ENCODE measurements around the gene NBDY. TPM values are rescaled to one million over a fixed set of nuclear protein-coding genes. Genes with fewer than 3 reads are reported as not detected.
"Not testable (repeated sequence)": the region's sequence is repeated elsewhere in the genome, so short reads cannot be mapped to it uniquely, and the experiment has no call there.

Gene NBDY
- total RNA-seq, 1 experiment from 2014 or later, result 16.2 TPM

- H3K4me1 ChIP-seq; H3K36me3 ChIP-seq; H3K27me3 ChIP-seq; H3K4me3 ChIP-seq; H3K9me3 ChIP-seq (replicated peaks); DNase-seq; H3K27ac ChIP-seq: not testable (repeated sequence)
Observed at GRCh38 chrX:56760410-56761124, 31.5 kb downstream of the NBDY start.

GRCh38 chrX:56761167-56761566, 32.1 kb downstream of the NBDY start:
- no peak for DNase-seq
- Histone ChIP-seq H3K4me3 (no peak overlapping the region), H3K27me3 (no peaks in the 10 kb centered on the region), H3K4me1 (no peaks in the 10 kb centered on the region), H3K9me3 (replicated peaks) (no peaks in the 10 kb centered on the region), H3K27ac (no peak overlapping the region), H3K36me3 (no peaks in the 10 kb centered on the region)

GRCh38 chrX:56762220-56762619, 33.2 kb downstream of the NBDY start:
- Histone ChIP-seq H3K27ac (no peak overlapping the region), H3K9me3 (replicated peaks) (no peaks in the 10 kb centered on the region), H3K4me3 (no peak overlapping the region), H3K36me3 (no peaks in the 10 kb centered on the region), H3K27me3 (no peaks in the 10 kb centered on the region), H3K4me1 (no peaks in the 10 kb centered on the region)
- no peak for DNase-seq

DNA sequence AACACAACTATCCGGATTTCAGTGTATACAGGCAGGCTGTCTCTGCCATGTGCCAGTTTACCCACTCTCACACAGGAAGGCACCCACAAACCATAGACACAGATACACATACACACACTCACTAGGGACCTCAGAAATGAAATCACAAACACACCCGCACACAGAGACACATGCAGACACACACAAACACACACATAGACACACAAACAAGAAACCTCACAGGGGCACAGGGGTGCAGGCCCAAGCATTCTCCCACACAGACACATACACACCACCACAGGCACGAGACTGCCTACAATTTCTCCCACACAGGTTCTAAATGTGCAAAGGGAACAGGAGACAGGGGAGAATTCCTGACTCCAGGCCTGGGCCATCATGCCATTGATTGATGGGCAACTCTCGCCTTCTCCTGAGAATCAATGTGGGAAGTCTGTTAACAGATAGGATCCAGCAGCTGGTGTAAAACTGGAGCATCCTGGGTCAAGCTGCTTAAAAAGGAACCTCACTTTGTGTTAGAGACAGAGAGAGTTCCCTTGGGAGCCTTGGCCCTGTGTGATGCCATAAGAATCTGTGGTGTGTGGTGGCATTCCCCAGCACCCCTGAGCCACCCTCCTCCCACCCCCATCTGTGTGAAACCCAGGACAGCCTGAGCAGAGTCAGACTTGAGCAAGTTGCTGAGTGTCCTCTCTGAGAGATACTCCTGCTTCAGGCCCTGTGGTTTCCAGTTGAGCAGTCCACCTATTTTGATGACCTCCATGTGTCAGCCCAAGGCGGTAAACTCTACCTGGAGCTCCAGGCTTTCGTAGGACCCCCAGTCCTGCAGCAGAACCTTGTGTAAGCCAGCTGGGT, 33.9 kb downstream of the NBDY start:
- DNase-seq, result no peak
- no peaks in the 10 kb centered on the region for H3K36me3 ChIP-seq
- no peaks in the 10 kb centered on the region for H3K27me3 ChIP-seq
- H3K27ac ChIP-seq, result no peak overlapping the region
- no peaks in the 10 kb centered on the region for H3K4me1 ChIP-seq
- no peaks in the 10 kb centered on the region for H3K9me3 ChIP-seq (replicated peaks)
- no peak overlapping the region for H3K4me3 ChIP-seq

DNA sequence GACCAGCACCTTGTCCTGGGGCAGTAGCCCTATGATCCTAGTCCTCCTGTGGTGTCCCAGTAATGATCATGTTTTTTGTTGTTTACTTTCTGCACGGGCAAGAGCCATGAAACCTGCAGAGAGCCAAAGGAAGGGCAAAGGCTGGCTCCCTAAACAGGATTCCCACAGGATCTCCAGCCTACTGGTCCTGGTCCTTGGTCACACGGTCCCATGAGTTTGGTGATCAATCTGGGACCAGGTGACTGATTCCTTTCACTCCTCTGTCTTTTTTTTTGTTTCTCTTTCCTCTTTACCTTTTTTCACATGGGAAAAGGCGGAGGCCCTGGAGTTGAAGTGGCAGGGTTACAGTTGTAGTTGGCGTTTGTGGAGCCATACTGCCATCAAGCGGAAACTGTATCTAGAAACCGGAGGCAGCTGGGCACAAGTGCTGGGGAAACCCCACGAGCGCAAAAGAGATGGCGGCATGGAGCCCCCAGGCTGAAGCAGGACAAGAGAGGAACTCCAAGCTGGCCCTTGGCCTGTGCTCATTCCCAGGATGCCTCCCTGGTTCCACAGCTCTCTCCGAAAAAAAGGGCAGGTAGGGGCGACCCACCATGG, 34.6 kb downstream of the NBDY start:
- Histone ChIP-seq H3K27me3 (no peaks in the 10 kb centered on the region), H3K36me3 (no peaks in the 10 kb centered on the region), H3K27ac (no peak overlapping the region), H3K9me3 (replicated peaks) (no peaks in the 10 kb centered on the region), H3K4me3 (no peak overlapping the region), H3K4me1 (no peaks in the 10 kb centered on the region)
- no peak for DNase-seq

DNA sequence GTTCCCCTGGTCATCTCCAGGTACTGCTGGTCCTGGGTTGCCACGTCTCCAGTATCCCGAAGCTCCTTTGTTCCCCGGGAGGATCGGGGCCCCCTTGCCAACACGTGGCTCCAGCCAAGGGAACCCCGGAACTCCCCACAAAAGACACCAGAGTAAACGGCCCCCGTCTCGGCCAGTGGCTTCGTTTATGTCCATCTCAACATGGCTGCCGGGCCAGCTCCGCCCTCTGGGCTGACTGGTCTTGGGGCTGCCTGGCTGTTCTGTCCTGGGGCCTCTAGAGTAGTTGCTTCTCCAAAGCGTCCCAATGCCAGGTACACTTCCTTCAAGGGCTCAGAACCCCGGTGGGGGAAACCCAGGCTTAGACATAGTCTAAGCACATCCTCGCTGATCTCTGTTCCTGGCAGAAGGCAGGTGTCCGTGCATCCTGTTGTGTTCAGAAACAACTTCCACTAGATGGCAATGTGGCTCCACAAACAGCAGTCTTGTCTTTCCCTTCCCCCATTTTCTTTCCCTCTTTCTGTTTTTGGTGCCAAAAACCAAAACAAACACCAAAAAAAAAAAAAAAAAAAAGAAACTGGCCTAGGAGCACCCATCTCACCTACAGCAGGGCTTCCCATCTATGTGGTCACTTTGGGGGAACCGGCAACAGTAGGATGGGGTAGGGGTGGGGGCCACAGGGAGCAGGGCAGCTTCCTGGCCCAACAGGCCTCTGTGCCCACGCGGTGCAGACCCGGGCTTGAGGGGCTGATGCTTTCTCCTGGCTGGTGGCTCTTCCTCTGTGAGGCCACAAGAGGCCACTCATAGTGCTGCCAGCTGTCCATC, 35.3 kb downstream of the NBDY start:
- Histone ChIP-seq H3K27me3 (no peaks in the 10 kb centered on the region), H3K36me3 (no peaks in the 10 kb centered on the region), H3K4me1 (no peaks in the 10 kb centered on the region), H3K4me3 (no peak overlapping the region), H3K9me3 (replicated peaks) (no peaks in the 10 kb centered on the region), H3K27ac (no peak overlapping the region)
- peak; percentile 26 to 57 for DNase-seq

DNA sequence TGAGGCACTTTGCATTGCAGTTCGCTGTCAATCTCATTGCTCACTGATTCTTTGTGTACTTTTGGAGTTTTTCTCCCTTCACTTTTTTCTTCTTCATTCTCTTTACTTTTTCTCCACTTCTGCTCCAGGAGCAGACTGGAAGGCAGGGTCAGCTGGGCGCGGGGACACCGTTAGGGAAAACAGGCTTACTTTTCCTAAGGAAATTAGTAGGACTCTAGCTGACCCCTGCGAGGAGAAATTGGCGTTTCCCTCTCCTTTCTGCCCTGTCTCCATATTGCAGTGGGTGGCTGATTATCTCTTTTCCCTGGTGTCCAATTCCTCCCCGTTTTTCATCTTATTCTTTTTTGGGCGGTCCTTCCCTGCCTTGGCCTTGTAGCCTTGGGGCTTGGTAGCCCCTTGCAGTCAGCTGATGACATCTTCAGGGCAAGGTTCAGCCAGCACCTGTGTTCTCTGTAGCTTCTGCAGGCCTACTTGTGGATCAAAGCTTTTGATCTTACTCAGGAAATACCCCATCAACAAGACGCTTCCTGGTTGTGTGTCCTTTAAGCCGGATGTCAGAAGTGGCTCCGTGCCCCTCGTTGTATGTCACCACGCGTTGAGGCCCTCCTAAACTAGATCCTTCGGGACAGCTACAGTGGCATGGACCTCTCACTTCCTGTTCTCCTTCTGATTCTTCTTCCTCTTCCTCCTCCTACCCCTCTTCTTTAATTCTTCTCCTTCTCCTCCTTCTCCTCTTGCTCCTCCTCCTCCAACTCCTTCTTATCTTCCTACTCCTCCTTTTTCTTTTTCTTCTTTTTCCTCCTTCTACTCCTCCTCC, 36.1 kb downstream of the NBDY start:
- H3K36me3 ChIP-seq, result no peaks in the 10 kb centered on the region
- H3K27me3 ChIP-seq, result no peaks in the 10 kb centered on the region
- DNase-seq, result no peak
- no peaks in the 10 kb centered on the region for H3K4me1 ChIP-seq
- H3K27ac ChIP-seq, result no peak overlapping the region
- H3K9me3 ChIP-seq (replicated peaks), result no peaks in the 10 kb centered on the region
- no peak overlapping the region for H3K4me3 ChIP-seq

DNA sequence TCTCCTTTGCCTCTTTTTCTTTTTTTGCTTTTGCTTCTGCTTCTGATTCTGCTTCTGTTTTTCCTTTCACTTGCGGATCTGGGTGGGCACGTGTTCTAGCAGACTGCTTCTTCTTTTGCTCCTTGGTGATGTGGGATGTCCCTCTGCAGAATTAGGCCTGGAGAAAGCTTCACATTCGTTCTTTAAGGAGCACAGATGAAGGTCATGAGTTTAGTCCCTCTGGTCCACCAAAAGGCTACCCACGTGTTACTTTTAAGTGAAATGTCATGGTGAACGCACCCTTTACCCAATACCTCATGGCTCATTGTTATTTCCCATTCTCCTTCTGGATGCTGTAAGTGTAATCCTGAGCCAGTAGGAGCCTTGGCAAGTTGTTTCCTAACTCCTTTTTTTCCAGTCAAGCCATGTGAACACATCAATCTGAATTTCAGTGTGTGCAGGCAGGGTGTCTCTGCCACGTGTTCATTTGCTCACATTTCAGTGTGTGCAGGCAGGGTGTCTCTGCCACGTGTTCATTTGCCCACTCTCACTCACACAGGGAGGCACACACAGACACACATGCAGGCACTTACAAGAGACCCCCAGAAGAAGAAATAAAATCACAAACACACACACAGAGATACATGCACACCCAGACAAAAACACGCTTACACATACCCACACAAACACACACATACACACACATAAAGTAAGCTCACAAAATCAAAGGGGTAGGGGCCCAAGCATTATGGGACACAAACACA, 36.9 kb downstream of the NBDY start:
- Histone ChIP-seq H3K36me3 (no peaks in the 10 kb centered on the region), H3K9me3 (replicated peaks) (no peaks in the 10 kb centered on the region), H3K4me1 (no peaks in the 10 kb centered on the region), H3K27me3 (no peaks in the 10 kb centered on the region), H3K27ac (no peak overlapping the region), H3K4me3 (no peak overlapping the region)
- DNase-seq, result no peak

GRCh38 chrX:56766554-56767347, 37.7 kb downstream of the NBDY start:
- no peaks in the 10 kb centered on the region for H3K36me3 ChIP-seq
- H3K9me3 ChIP-seq (replicated peaks), result no peaks in the 10 kb centered on the region
- no peak overlapping the region for H3K4me3 ChIP-seq
- no peak for DNase-seq
- H3K4me1 ChIP-seq, result no peaks in the 10 kb centered on the region
- no peaks in the 10 kb centered on the region for H3K27me3 ChIP-seq
- no peak overlapping the region for H3K27ac ChIP-seq

DNA sequence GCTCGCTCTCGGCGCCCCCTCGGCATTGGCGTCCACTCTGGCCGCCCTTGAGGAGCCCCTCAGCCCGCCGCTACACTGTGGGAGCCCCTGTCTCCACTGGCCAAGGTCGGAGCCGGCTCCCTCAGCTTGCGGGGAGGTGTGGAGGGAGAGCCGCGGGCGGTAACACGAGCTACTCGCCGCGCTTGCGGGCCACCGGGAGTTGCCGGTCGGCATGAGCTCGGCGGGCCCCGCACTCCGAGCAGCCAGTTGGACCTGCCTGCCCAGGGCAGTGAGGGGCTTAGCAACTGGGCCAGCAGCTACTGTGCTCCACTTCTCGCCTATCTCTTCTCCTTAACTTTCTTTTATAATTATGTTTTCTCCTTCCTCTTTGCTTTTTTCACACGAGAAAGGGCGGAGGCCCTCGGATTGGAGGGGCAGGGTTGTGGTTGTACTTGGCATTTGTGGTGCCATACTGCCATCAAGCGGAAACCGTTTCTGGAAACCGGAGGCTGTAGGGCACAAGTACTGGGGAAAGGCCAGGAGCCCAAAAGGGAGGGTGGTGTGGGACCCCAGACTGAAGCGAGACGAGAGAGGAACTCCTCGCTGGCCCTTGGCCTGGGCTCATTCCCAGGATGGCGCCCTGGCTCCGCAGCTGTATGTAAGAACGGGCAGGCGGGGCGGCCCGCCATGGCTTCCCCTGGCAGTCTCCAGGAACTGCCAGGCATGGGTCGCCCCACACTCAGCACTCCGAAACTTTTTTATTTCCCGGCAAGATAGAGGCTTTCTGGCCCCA, 38.5 kb downstream of the NBDY start:
- H3K9me3 ChIP-seq (replicated peaks); H3K4me3 ChIP-seq; H3K27me3 ChIP-seq; H3K36me3 ChIP-seq; H3K4me1 ChIP-seq; DNase-seq; H3K27ac ChIP-seq: not testable (repeated sequence)

- not testable (repeated sequence) for H3K27me3 ChIP-seq; H3K27ac ChIP-seq; H3K4me1 ChIP-seq; H3K36me3 ChIP-seq; DNase-seq; H3K9me3 ChIP-seq (replicated peaks); H3K4me3 ChIP-seq
Observed at GRCh38 chrX:56768120-56768660, 39.1 kb downstream of the NBDY start.
